Upper lobe of right lung (tissue), 1 donor: ENCODE results near the gene STAT3. TPM values are rescaled to one million over a fixed set of nuclear protein-coding genes. Genes with fewer than 3 reads are reported as not detected.
A peak's percentile ranks its signal among the peaks of the same experiment; 100 is the strongest.
"Not testable (repeated sequence)": the region's sequence is repeated elsewhere in the genome, so short reads cannot be mapped to it uniquely, and the experiment has no call there.

ENCODE experiments used
- ATAC-seq: fragments of 200-7000 bp; cut with Tn5 transposase; one replicate; pipeline ENCODE4 v1.9.1; 2020; ENCODE audit warnings: mild to moderate bottlenecking, moderate library complexity
- DNase-seq: peaks from one replicate; pipeline ENCODE4 v3.0.0-alpha.2; 2020
- H3K27ac ChIP-seq: fragments of 200-600 bp; one replicate; pipeline ENCODE4 v1.8.0; 2022
- H3K27me3 ChIP-seq: fragments of 200-600 bp; one replicate; pipeline ENCODE4 v1.8.0; 2022; ENCODE audit warnings: mild to moderate bottlenecking
- H3K36me3 ChIP-seq: fragments of 200-600 bp; one replicate; pipeline ENCODE4 v1.8.0; 2022
- H3K4me1 ChIP-seq: fragments of 200-600 bp; one replicate; pipeline ENCODE4 v1.8.0; 2022
- H3K4me3 ChIP-seq: fragments of 200-600 bp; one replicate; pipeline ENCODE4 v1.8.0; 2022; ENCODE audit warnings: mild to moderate bottlenecking
- H3K9me3 ChIP-seq: fragments of 200-600 bp; one replicate; pipeline ENCODE4 v1.8.0; 2022
- CTCF ChIP-seq: fragments of 200-600 bp; IDR thresholded peaks from one replicate; pipeline ENCODE4 v1.8.0; 2022; ENCODE audit warnings: antibody characterized with exemption
- intact Hi-C: fragments of 100-400 bp; cut with DNase I; formaldehyde crosslinking; loops from one replicate; pipeline ENCODE4 v1.11.0; 2022
- total RNA-seq: library from RNA; stranded (reverse); fragmentation: NEBNext Ultra II Directional; extraction: Animal tissue kit (Norgen Biotek cat#: 25700); gene quantifications from one replicate; pipeline ENCODE4 v1.2.1, GENCODE V29; 2021
- donor health status: DM: no; HTN: yes; CAD: no; lungs with severe emphysema.

Gene STAT3
- total RNA-seq, 1 donor from 2014 or later: 309 TPM

GRCh38 chr17:42270596-42270995, 117.6 kb downstream of the STAT3 start:
- no peaks in the 10 kb centered on the region for H3K27me3 ChIP-seq
- no peaks in the 10 kb centered on the region for H3K36me3 ChIP-seq
- no peaks in the 10 kb centered on the region for H3K9me3 ChIP-seq
- DNase-seq: no peak
- no peak for ATAC-seq
- H3K4me1 ChIP-seq: peaks cover 39% of the 10 kb centered on the region
- H3K4me3 ChIP-seq: no peak overlapping the region
- intact Hi-C loops: no loop called here
- TF ChIP-seq CTCF: no peak
- H3K27ac ChIP-seq: no peak overlapping the region

- no peak for TF ChIP-seq CTCF
- intact Hi-C loops: no loop called here
- peaks cover 38% of the 10 kb centered on the region for H3K4me1 ChIP-seq
These were observed 118.1 kb downstream of the STAT3 start for GRCh38 chr17:42270170-42270535.

GRCh38 chr17:42268236-42268635, 120.0 kb downstream of the STAT3 start:
- H3K4me1 ChIP-seq: peaks cover 21% of the 10 kb centered on the region
- H3K4me3 ChIP-seq: no peak overlapping the region
- no peaks in the 10 kb centered on the region for H3K36me3 ChIP-seq
- intact Hi-C loops: no loop called here
- ATAC-seq (no peak), DNase-seq (no peak)
- TF ChIP-seq CTCF: no peak
- H3K27me3 ChIP-seq: no peaks in the 10 kb centered on the region
- no peaks in the 10 kb centered on the region for H3K9me3 ChIP-seq
- H3K27ac ChIP-seq: no peak overlapping the region

More at GRCh38 chr17:42270170-42270535, 118.1 kb downstream of the STAT3 start:
- no peaks in the 10 kb centered on the region for H3K36me3 ChIP-seq
- H3K27ac ChIP-seq: no peak overlapping the region
- DNase-seq: no peak
- ATAC-seq: no peak
- no peak overlapping the region for H3K4me3 ChIP-seq
- no peaks in the 10 kb centered on the region for H3K27me3 ChIP-seq
- no peaks in the 10 kb centered on the region for H3K9me3 ChIP-seq

GRCh38 chr17:42266918-42267766, 121.1 kb downstream of the STAT3 start:
- H3K27me3 ChIP-seq: no peaks in the 10 kb centered on the region
- H3K9me3 ChIP-seq: no peaks in the 10 kb centered on the region
- H3K4me3 ChIP-seq: no peak overlapping the region
- H3K4me1 ChIP-seq: peaks cover 10% of the 10 kb centered on the region
- intact Hi-C loops: no loop called here
- H3K36me3 ChIP-seq: no peaks in the 10 kb centered on the region
- TF ChIP-seq CTCF: no peak
- H3K27ac ChIP-seq: no peak overlapping the region
- DNase-seq (no peak), ATAC-seq (peak; percentile 53)

- H3K36me3 ChIP-seq: no peaks in the 10 kb centered on the region
- ATAC-seq: no peak
- no peaks in the 10 kb centered on the region for H3K9me3 ChIP-seq
- peaks cover 7% of the 10 kb centered on the region for H3K4me1 ChIP-seq
- H3K27ac ChIP-seq: no peak overlapping the region
- intact Hi-C loops: no loop called here
- no peak for DNase-seq
- no peak overlapping the region for H3K4me3 ChIP-seq
- H3K27me3 ChIP-seq: no peaks in the 10 kb centered on the region
- no peak for TF ChIP-seq CTCF
These were observed 121.8 kb downstream of the STAT3 start for GRCh38 chr17:42266462-42266861.

- H3K4me1 ChIP-seq, ATAC-seq, intact Hi-C loops, H3K4me3 ChIP-seq, H3K27ac ChIP-seq, H3K36me3 ChIP-seq, H3K27me3 ChIP-seq, DNase-seq, H3K9me3 ChIP-seq: not testable (repeated sequence)
These were observed 123.9 kb downstream of the STAT3 start for GRCh38 chr17:42264366-42264765.

Other genes starting within 250 kb of the STAT3 start
- 154 TPM for gene RAB5C, start 233.5 kb downstream of the STAT3 start, total RNA-seq
- gene KCNH4, start 207.3 kb downstream of the STAT3 start, total RNA-seq: 0.26 TPM
- not detected for gene HCRT, start 203.0 kb downstream of the STAT3 start, total RNA-seq
- gene GHDC, start 193.9 kb downstream of the STAT3 start, total RNA-seq: 30.9 TPM
- gene STAT5B, start 112.1 kb downstream of the STAT3 start, total RNA-seq: 71.0 TPM
- 42.0 TPM for gene STAT5A, start 99.9 kb downstream of the STAT3 start, total RNA-seq
- 342 TPM for gene CAVIN1, start 34.8 kb upstream of the STAT3 start, total RNA-seq
- 109 TPM for gene ATP6V0A1, start 70.4 kb upstream of the STAT3 start, total RNA-seq
- 46.9 TPM for gene NAGLU, start 147.8 kb upstream of the STAT3 start, total RNA-seq
- gene HSD17B1, start 164.5 kb upstream of the STAT3 start, total RNA-seq: 1.4 TPM
- 63.3 TPM for gene COASY, start 173.7 kb upstream of the STAT3 start, total RNA-seq
- gene MLX, start 178.7 kb upstream of the STAT3 start, total RNA-seq: 61.3 TPM
- gene PSMC3IP, start 189.3 kb upstream of the STAT3 start, total RNA-seq: 4.2 TPM
- gene RETREG3, start 220.9 kb upstream of the STAT3 start, total RNA-seq: 68.6 TPM
- gene TUBG1, start 221.2 kb upstream of the STAT3 start, total RNA-seq: 29.2 TPM